ENCODE results near the gene VDR.

- TF ChIP-seq, protein P1, sequence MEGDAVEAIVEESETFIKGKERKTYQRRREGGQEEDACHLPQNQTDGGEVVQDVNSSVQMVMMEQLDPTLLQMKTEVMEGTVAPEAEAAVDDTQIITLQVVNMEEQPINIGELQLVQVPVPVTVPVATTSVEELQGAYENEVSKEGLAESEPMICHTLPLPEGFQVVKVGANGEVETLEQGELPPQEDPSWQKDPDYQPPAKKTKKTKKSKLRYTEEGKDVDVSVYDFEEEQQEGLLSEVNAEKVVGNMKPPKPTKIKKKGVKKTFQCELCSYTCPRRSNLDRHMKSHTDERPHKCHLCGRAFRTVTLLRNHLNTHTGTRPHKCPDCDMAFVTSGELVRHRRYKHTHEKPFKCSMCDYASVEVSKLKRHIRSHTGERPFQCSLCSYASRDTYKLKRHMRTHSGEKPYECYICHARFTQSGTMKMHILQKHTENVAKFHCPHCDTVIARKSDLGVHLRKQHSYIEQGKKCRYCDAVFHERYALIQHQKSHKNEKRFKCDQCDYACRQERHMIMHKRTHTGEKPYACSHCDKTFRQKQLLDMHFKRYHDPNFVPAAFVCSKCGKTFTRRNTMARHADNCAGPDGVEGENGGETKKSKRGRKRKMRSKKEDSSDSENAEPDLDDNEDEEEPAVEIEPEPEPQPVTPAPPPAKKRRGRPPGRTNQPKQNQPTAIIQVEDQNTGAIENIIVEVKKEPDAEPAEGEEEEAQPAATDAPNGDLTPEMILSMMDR (IDR thresholded peaks at IDR 0.05; ENCODE audit: low read depth, low read length) = no peak
- TF ChIP-seq EZH2phosphoT487 (IDR thresholded peaks at IDR 0.05; ENCODE audit: low read depth) = no peak
Observed at GRCh38 chr12:47894068-47894467, 10.7 kb downstream of the VDR start.
